Stimulated activated CD4-positive, alpha-beta T cell treated with anti-CD3 and anti-CD28 coated beads, Interleukin-2, amount 100 ng/mL, for 4 hours (primary cell): ENCODE results near the gene IDS.

ENCODE experiments used
- DNase-seq: peaks from one replicate; pipeline ENCODE4 v3.0.0-alpha.2; 2020; ENCODE audit warnings: low read depth

IDS gene

DNA sequence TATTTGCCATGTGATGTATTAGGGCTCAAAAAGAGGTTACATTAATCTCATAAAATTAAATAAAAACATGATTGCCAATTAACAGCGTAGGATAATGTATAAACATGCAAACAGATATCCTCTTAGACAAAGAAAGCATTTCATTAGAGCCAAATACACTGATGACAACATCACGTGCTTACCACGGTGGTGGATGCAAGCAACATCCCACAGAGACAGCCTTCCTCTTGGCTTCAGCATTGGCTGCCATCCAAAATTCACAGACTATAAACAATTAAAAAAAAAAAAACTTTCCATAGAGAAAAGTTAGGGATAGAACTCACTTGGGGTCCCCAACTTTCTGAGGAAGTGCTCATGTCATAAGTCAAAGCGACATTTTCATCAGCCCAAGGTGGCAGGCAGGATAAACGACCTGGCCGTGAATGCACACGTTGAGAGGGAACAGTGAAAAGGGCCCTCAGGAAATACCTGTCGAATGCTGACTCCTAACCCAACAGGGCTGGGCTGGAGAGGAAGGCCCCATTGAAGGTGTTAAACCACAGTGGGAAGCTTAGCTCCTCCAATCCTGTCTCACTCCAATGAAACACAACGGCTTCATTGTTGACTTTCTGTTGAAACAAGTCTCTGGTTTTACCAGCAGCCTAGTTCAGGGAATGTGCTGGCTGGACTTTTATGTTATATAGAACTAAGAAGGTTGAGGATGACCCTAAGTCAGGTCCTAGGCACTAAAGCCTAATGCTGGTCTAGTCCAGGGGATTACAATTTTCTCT, 48.4 kb downstream of the IDS start:
- no peak for DNase-seq

DNA sequence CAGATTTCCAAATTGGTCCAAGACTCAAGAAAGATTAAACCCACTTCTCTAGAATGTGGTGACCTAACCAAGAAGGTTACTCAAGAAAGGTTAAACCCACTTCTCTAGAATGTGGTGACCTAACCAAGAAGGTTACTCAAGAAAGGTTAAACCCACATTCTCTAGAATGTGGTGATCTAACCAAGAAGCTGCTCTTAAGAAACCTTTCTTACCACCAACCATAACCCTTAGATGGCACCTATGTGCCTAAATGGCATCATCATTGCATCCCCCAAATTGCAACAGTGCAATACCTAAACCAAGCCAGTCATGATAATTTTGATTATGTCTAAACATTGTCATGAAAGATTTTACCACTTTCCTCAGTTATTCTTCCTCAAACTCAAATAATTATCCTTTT, 49.2 kb downstream of the IDS start:
- no peak for DNase-seq

DNA sequence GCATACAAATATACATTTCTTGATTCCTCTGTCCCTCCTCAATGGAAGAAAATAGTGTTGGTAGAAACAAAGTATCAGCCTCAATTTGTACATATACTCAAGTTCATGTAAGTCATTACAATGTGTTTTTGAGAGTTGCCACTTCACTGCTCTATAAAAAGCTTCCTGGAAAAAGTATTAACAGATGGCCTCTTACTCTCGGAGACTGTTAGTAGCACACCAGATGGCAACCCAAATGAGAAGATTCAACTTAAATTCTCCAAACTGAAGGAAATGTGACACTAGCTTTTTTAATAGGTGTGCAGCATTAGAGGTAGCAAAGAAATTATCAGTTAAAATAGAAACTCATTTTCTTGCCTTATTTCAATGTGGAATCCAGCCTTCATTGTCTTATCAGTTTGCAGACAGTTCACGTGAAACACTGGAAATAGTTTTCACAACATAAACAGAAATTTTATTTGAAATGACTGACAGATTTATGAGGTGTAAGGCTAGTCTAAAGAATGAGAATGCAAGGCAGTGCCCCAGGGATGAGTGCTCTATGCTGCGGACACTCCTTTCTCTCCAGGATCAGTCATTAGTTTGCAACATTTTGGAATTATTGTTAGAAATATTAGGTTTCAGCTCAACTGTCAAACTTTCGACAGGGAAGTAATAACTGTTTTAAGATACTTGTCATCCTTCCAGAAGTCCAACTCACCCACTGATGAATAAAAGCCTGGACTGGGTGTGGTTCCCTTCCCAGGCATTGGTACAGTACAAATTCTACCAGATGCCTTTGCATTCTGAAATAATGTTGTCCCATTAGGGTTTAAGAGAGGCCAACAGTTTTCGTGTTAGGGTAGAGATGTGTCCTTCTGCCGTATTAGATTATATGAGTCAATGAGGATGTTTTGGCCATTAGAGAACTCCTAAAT, 50.9 kb downstream of the IDS start:
- no peak for DNase-seq

DNA sequence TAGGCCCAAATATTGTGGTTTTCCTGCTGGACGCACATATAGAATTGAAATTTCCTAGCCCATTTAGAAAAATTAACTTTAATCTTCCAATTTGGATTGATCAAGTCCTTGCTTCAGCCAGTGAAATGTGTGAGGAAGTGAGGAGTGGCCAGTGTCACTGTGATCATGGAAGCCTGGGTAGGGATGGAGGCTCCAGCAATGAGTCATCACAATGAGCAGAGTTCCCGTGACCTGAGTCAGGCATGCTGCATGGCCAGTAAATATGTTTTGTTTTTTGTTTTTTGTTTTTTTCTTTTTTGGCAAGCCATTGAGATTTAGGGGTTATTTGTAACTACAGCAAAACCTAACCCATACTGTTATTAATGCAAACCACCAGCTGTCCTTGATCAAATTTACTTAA, 52.1 kb downstream of the IDS start:
- no peak for DNase-seq

DNA sequence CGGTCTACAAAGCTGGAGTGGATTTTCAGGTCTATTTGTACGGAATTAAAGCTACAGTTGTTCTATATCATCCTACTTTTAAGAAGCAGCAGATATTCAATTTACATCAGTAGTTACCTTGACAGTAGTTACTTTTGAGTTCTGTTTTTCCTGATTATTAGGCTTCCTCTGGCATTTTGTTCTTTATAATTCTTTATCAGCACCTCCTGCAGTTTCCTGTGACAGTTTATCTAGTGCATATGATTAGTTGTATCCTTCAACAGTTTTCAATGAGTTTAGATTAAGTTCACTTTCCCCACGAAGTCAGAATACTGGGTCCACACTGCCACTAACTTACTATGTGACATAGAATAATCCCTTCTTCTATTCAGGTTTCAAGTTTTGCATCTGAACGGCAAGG, 71.7 kb downstream of the IDS start:
- DNase-seq: no peak

DNA sequence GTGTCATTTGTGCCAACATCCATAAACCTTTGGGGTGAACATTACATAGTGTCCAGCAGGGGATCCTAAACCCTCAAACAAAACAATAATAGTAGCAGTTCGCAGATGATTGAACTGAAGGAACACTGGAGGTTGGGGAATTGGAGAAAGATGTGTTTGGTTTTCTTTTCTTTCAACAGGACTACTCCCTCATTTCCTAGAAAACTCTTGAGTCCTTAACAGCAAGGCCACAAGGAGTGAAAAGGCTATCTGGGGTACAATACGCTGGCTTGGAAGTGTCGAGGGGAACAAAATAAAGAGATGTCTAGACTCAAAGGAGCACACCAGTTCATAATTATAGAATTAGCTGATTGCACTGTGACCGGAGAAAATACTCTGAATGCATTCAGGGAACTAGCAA, 72.1 kb downstream of the IDS start:
- no peak for DNase-seq
